HG03064 (cell line): ENCODE measurements around the gene ETFA.

Source experiments
- ATAC-seq: cut with Tn5 transposase; IDR thresholded peaks from one replicate; pipeline ENCODE4 v1.9.1; 2021; ENCODE audit warnings: low read depth; ENCODE audit not compliant: unreplicated experiment

Gene ETFA

GRCh38 chr15:76340803-76341365 lies 29.6 kb upstream of the ETFA start:
- ATAC-seq = no peak

GRCh38 chr15:76340198-76340802 lies 29.0 kb upstream of the ETFA start:
- ATAC-seq = no peak

- no peak for ATAC-seq
These were observed 28.3 kb upstream of the ETFA start for GRCh38 chr15:76339305-76340197.

- no peak for ATAC-seq
These were observed 27.4 kb upstream of the ETFA start for GRCh38 chr15:76338486-76339304.

- no peak for ATAC-seq
These were observed 26.6 kb upstream of the ETFA start for GRCh38 chr15:76337696-76338485.

- no peak for ATAC-seq
These were observed 25.9 kb upstream of the ETFA start for GRCh38 chr15:76337059-76337695.

GRCh38 chr15:76336254-76337058 lies 25.2 kb upstream of the ETFA start, which contains the start of gene ISL2:
Gene ISL2 (plus strand): TSS chr15:76336773. CDS start chr15:76336884, 111 bp downstream.
- no peak for ATAC-seq

- ATAC-seq = no peak
These were observed 24.3 kb upstream of the ETFA start for GRCh38 chr15:76335307-76336253.

- ATAC-seq = no peak
These were observed 23.4 kb upstream of the ETFA start for GRCh38 chr15:76334438-76335306.

GRCh38 chr15:76333720-76334437 lies 22.6 kb upstream of the ETFA start:
- ATAC-seq = no peak

- no peak for ATAC-seq
These were observed 22.0 kb upstream of the ETFA start for GRCh38 chr15:76333309-76333708.

- no peak for ATAC-seq
These were observed 21.5 kb upstream of the ETFA start for GRCh38 chr15:76332796-76333195.

GRCh38 chr15:76330080-76330680 lies 18.9 kb upstream of the ETFA start:
- ATAC-seq = no peak

- no peak for ATAC-seq
These were observed 17.7 kb upstream of the ETFA start for GRCh38 chr15:76328958-76329357.

GRCh38 chr15:76328106-76328696 lies 16.9 kb upstream of the ETFA start:
- ATAC-seq = no peak
